HL-60 (cell line): ENCODE measurements around the gene ISG20.

Source experiments
- GABPA ChIP-seq: IDR thresholded peaks from 2 replicates; pipeline ENCODE4 v1.6.1; 2012; ENCODE audit warnings: low read depth
- POLR2AphosphoS5 ChIP-seq: IDR thresholded peaks from 2 replicates; pipeline ENCODE4 v1.6.1; 2012; ENCODE audit warnings: low read depth
- SPI1 ChIP-seq: IDR thresholded peaks from 2 replicates; pipeline ENCODE4 v1.6.1; 2012; ENCODE audit warnings: low read depth, mild to moderate bottlenecking, borderline replicate concordance
- TF ChIP-seq, protein P1 (sequence below): IDR thresholded peaks from one replicate; pipeline ENCODE4 v1.5.1; 2011; ENCODE audit warnings: low read length, control low read depth, inconsistent platforms; ENCODE audit not compliant: insufficient read depth
- TF ChIP-seq, protein P2 (sequence below): IDR thresholded peaks from 2 replicates; pipeline ENCODE4 v1.6.1; 2012; ENCODE audit warnings: low read depth; ENCODE audit not compliant: insufficient replicate concordance

DNA sequence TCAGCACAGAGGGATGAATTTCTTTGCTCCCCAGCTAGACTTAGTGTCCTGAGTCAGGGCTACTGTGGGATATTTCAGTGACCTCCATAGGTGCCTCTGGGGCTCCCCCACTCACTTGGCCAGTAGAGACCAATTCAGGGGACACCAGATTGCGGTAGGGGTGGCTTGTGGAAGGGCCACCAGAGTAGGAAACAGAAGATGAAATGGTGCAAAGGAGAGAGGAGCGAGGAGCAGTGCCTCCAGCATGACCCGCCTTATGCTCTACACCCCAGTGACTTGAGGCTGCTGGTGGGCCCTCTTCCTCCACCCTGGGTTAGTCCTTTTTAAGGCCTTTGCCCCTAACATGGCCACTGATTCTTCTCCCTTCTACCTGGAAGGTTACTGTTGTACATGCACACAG, 15.2 kb upstream of the ISG20 start:
- TF ChIP-seq, protein P1, sequence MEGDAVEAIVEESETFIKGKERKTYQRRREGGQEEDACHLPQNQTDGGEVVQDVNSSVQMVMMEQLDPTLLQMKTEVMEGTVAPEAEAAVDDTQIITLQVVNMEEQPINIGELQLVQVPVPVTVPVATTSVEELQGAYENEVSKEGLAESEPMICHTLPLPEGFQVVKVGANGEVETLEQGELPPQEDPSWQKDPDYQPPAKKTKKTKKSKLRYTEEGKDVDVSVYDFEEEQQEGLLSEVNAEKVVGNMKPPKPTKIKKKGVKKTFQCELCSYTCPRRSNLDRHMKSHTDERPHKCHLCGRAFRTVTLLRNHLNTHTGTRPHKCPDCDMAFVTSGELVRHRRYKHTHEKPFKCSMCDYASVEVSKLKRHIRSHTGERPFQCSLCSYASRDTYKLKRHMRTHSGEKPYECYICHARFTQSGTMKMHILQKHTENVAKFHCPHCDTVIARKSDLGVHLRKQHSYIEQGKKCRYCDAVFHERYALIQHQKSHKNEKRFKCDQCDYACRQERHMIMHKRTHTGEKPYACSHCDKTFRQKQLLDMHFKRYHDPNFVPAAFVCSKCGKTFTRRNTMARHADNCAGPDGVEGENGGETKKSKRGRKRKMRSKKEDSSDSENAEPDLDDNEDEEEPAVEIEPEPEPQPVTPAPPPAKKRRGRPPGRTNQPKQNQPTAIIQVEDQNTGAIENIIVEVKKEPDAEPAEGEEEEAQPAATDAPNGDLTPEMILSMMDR, result no peak
- TF ChIP-seq GABPA (no peak), POLR2AphosphoS5 (no peak), SPI1 (no peak)
- TF ChIP-seq, protein P2, sequence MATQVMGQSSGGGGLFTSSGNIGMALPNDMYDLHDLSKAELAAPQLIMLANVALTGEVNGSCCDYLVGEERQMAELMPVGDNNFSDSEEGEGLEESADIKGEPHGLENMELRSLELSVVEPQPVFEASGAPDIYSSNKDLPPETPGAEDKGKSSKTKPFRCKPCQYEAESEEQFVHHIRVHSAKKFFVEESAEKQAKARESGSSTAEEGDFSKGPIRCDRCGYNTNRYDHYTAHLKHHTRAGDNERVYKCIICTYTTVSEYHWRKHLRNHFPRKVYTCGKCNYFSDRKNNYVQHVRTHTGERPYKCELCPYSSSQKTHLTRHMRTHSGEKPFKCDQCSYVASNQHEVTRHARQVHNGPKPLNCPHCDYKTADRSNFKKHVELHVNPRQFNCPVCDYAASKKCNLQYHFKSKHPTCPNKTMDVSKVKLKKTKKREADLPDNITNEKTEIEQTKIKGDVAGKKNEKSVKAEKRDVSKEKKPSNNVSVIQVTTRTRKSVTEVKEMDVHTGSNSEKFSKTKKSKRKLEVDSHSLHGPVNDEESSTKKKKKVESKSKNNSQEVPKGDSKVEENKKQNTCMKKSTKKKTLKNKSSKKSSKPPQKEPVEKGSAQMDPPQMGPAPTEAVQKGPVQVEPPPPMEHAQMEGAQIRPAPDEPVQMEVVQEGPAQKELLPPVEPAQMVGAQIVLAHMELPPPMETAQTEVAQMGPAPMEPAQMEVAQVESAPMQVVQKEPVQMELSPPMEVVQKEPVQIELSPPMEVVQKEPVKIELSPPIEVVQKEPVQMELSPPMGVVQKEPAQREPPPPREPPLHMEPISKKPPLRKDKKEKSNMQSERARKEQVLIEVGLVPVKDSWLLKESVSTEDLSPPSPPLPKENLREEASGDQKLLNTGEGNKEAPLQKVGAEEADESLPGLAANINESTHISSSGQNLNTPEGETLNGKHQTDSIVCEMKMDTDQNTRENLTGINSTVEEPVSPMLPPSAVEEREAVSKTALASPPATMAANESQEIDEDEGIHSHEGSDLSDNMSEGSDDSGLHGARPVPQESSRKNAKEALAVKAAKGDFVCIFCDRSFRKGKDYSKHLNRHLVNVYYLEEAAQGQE, result no peak
